Chondrocyte (in vitro differentiated cells): ENCODE measurements around the gene ITIH6. TPM values are rescaled to one million over a fixed set of nuclear protein-coding genes. Genes with fewer than 3 reads are reported as not detected.
"Not testable (repeated sequence)": the region's sequence is repeated elsewhere in the genome, so short reads cannot be mapped to it uniquely, and the experiment has no call there.

Experiments
- DNase-seq: peaks from one replicate; pipeline ENCODE4 v3.0.0; 2021; ENCODE audit warnings: mixed read lengths, low spot score
- H3K27ac Mint-ChIP-seq: one replicate; pipeline ENCODE4 v1.8.0; 2021; ENCODE audit warnings: mild to moderate bottlenecking, moderate library complexity, mixed read lengths; ENCODE audit not compliant: unreplicated experiment
- H3K27me3 Mint-ChIP-seq: 2 replicates; pipeline ENCODE4 v1.8.0; 2021; ENCODE audit warnings: low read depth, mixed read lengths
- H3K36me3 Mint-ChIP-seq: 2 replicates; pipeline ENCODE4 v1.8.0; 2021; ENCODE audit warnings: low read depth, mixed read lengths
- H3K4me1 Mint-ChIP-seq: 2 replicates; pipeline ENCODE4 v1.8.0; 2021; ENCODE audit warnings: low read depth, mild to moderate bottlenecking, mixed read lengths
- H3K4me3 Mint-ChIP-seq: one replicate; pipeline ENCODE4 v1.8.0; 2021; ENCODE audit warnings: mild to moderate bottlenecking, moderate library complexity, mixed read lengths; ENCODE audit not compliant: unreplicated experiment
- H3K9me3 Mint-ChIP-seq: 2 replicates; pipeline ENCODE4 v1.8.0; 2021; ENCODE audit warnings: low read depth, mixed read lengths
- CTCF ChIP-seq: fragments of 200-600 bp; sonication (generic); IDR thresholded peaks from 2 replicates; pipeline ENCODE4 v1.5.0; 2021; ENCODE audit warnings: antibody characterized with exemption, mild to moderate bottlenecking, moderate library complexity
- total RNA-seq: library from RNA; stranded (reverse); gene quantifications from 3 replicates; pipeline ENCODE4 v1.2.1, GENCODE V29; 2021

Gene ITIH6
- total RNA-seq, 1 donor from 2014 or later: 0.15 TPM

- Mint-ChIP-seq H3K4me1 (no peaks in the 10 kb centered on the region), H3K27ac (no peak overlapping the region), H3K4me3 (no peak overlapping the region), H3K27me3 (no peaks in the 10 kb centered on the region), H3K9me3 (peaks cover 11% of the 10 kb centered on the region), H3K36me3 (no peaks in the 10 kb centered on the region)
- DNase-seq: no peak
- TF ChIP-seq CTCF: no peak
Observed at GRCh38 chrX:54754854-54755253, 43.2 kb downstream of the ITIH6 start.

GRCh38 chrX:54748626-54749025 is 49.4 kb downstream of the ITIH6 start:
- Mint-ChIP-seq H3K27me3 (no peaks in the 10 kb centered on the region), H3K27ac (no peak overlapping the region), H3K9me3 (peaks cover 9% of the 10 kb centered on the region), H3K4me1 (no peaks in the 10 kb centered on the region), H3K36me3 (no peaks in the 10 kb centered on the region), H3K4me3 (no peak overlapping the region)
- no peak for TF ChIP-seq CTCF
- DNase-seq: no peak

GRCh38 chrX:54747733-54748393 is 50.2 kb downstream of the ITIH6 start:
- Mint-ChIP-seq H3K27me3 (no peaks in the 10 kb centered on the region), H3K27ac (no peak overlapping the region), H3K9me3 (peaks cover 11% of the 10 kb centered on the region), H3K36me3 (no peaks in the 10 kb centered on the region), H3K4me3 (no peak overlapping the region), H3K4me1 (no peaks in the 10 kb centered on the region)
- no peak for TF ChIP-seq CTCF
- no peak for DNase-seq

- Mint-ChIP-seq H3K27ac (no peak overlapping the region), H3K4me3 (no peak overlapping the region), H3K36me3 (no peaks in the 10 kb centered on the region), H3K27me3 (no peaks in the 10 kb centered on the region), H3K4me1 (no peaks in the 10 kb centered on the region), H3K9me3 (peaks cover 18% of the 10 kb centered on the region)
- TF ChIP-seq CTCF: no peak
- no peak for DNase-seq
Observed at GRCh38 chrX:54746928-54747327, 51.1 kb downstream of the ITIH6 start.

GRCh38 chrX:54745676-54746075 is 52.4 kb downstream of the ITIH6 start:
- Mint-ChIP-seq H3K27me3 (no peaks in the 10 kb centered on the region), H3K9me3 (peaks cover 23% of the 10 kb centered on the region), H3K4me1 (no peaks in the 10 kb centered on the region), H3K4me3 (no peak overlapping the region), H3K36me3 (no peaks in the 10 kb centered on the region), H3K27ac (no peak overlapping the region)
- TF ChIP-seq CTCF: no peak
- no peak for DNase-seq

GRCh38 chrX:54738567-54738966 is 59.5 kb downstream of the ITIH6 start:
- not testable (repeated sequence) for H3K27me3 Mint-ChIP-seq, H3K4me1 Mint-ChIP-seq, DNase-seq, H3K4me3 Mint-ChIP-seq, H3K27ac Mint-ChIP-seq, H3K36me3 Mint-ChIP-seq
- peaks cover 54% of the 10 kb centered on the region for H3K9me3 Mint-ChIP-seq

GRCh38 chrX:54736298-54736942 is 61.6 kb downstream of the ITIH6 start:
- not testable (repeated sequence) for H3K27me3 Mint-ChIP-seq, H3K36me3 Mint-ChIP-seq, H3K27ac Mint-ChIP-seq, H3K4me1 Mint-ChIP-seq, H3K4me3 Mint-ChIP-seq, DNase-seq
- H3K9me3 Mint-ChIP-seq: peaks cover 52% of the 10 kb centered on the region
